ENCODE data around the gene LCE5A. TPM values are rescaled to one million over a fixed set of nuclear protein-coding genes. Genes with fewer than 3 reads are reported as not detected.

The LCE5A gene
- total RNA-seq, 1 experiment from 2014 or later: not detected

DNA sequence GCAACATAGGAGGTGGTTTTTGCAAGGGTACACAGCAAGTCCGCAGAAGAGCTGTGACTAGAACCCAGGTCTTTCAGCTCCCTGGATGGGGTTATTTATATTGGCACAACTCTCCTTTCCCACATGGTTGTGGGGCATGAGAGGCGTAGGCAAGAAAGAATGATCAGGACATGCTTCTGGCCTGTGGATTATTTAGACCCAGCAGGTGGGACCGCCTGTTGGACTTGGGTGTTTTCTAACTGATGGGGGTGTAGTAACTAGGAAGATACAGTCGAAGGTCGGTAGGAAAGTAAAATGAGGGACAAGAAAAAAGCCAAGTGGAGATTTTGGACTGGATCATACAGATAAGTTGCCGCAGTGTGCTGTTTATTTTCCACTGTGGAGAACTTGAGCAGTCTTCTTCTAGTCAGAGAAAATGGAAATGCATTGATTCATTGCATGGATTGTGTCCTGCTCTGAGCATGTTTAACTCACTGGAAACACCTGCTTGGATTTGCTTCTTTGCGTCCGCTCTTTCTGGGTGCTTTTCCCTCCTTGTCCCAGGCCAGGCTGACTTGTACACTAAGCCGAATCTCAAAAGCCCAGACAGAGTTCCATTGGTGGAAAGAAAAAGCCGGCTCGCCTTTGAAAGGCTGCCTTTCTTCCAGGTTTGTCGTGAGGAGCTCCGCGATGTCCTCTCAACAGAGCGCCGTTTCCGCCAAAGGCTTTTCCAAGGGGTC, 4.3 kb downstream of the LCE5A start:
- Histone ChIP-seq H3K4me3 (ENCODE audit: low read length) (no peak overlapping the region), H3F3A (ENCODE audit: low read length, unreplicated experiment) (no peaks in the 10 kb centered on the region), H4K20me1 (ENCODE audit: low read length) (no peaks in the 10 kb centered on the region), H2AFZ (ENCODE audit: low read length) (no peak overlapping the region), H3K36me3 (ENCODE audit: low read depth, low read length) (no peaks in the 10 kb centered on the region), H3K9me3 (ENCODE audit: low read length) (no peaks in the 10 kb centered on the region), H3K27ac (ENCODE audit: low read length) (no peak overlapping the region), H3K27me3 (ENCODE audit: low read length) (peaks cover 61% of the 10 kb centered on the region), H3K9ac (ENCODE audit: low read length) (no peak overlapping the region), H3K79me2 (ENCODE audit: low read length) (no peaks in the 10 kb centered on the region), H3K4me1 (ENCODE audit: insufficient read depth, low read length) (peaks cover 11% of the 10 kb centered on the region; the same call in 1 of the 2 replicates), H3K9me2 (replicated peaks; ENCODE audit: low read length) (no peaks in the 10 kb centered on the region), H3K4me2 (ENCODE audit: low read length) (no peak overlapping the region)
- no peak for TF ChIP-seq EZH2 (IDR thresholded peaks at IDR 0.05; ENCODE audit: low read length, unreplicated experiment)
- TF ChIP-seq, protein P1, sequence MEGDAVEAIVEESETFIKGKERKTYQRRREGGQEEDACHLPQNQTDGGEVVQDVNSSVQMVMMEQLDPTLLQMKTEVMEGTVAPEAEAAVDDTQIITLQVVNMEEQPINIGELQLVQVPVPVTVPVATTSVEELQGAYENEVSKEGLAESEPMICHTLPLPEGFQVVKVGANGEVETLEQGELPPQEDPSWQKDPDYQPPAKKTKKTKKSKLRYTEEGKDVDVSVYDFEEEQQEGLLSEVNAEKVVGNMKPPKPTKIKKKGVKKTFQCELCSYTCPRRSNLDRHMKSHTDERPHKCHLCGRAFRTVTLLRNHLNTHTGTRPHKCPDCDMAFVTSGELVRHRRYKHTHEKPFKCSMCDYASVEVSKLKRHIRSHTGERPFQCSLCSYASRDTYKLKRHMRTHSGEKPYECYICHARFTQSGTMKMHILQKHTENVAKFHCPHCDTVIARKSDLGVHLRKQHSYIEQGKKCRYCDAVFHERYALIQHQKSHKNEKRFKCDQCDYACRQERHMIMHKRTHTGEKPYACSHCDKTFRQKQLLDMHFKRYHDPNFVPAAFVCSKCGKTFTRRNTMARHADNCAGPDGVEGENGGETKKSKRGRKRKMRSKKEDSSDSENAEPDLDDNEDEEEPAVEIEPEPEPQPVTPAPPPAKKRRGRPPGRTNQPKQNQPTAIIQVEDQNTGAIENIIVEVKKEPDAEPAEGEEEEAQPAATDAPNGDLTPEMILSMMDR (conservative IDR thresholded peaks at IDR 0.05; ENCODE audit: low read depth, low read length): no peak
- TF ChIP-seq EZH2phosphoT487 (IDR thresholded peaks at IDR 0.05; ENCODE audit: borderline replicate concordance, low read length): no peak
- no peak for ATAC-seq
- ChIA-PET POLR2A (ENCODE audit: unreplicated experiment) (no interaction called here), CTCF (no interaction called here)
- no TSS peak for BruUV-seq (replicated peaks)
- intact Hi-C loops (cut with micrococcal nuclease): no loop called here
- no peak for DNase-seq

- H3K9ac ChIP-seq (ENCODE audit: low read length): no peak overlapping the region
- no peaks in the 10 kb centered on the region for H3F3A ChIP-seq (ENCODE audit: low read length, unreplicated experiment)
- ATAC-seq: no peak
- peaks cover 57% of the 10 kb centered on the region for H3K27me3 ChIP-seq (ENCODE audit: low read length)
- TF ChIP-seq EZH2 (IDR thresholded peaks at IDR 0.05; ENCODE audit: low read length, unreplicated experiment) (no peak), EZH2phosphoT487 (IDR thresholded peaks at IDR 0.05; ENCODE audit: borderline replicate concordance, low read length) (no peak)
- TF ChIP-seq, protein P1 (conservative IDR thresholded peaks at IDR 0.05; ENCODE audit: low read depth, low read length): no peak
- CTCF ChIA-PET: no interaction called here
- no peaks in the 10 kb centered on the region for H3K9me2 ChIP-seq (replicated peaks; ENCODE audit: low read length)
- DNase-seq: no peak
- H3K4me2 ChIP-seq (ENCODE audit: low read length): no peak overlapping the region
- no peaks in the 10 kb centered on the region for H3K9me3 ChIP-seq (ENCODE audit: low read length)
- no peaks in the 10 kb centered on the region for H4K20me1 ChIP-seq (ENCODE audit: low read length)
- no TSS peak for BruUV-seq (replicated peaks)
- POLR2A ChIA-PET (ENCODE audit: unreplicated experiment): no interaction called here
- H3K27ac ChIP-seq (ENCODE audit: low read length): no peak overlapping the region
- intact Hi-C loops (cut with micrococcal nuclease): no loop called here
- H3K36me3 ChIP-seq (ENCODE audit: low read depth, low read length): no peaks in the 10 kb centered on the region
- H3K4me3 ChIP-seq (ENCODE audit: low read length): no peak overlapping the region
- H2AFZ ChIP-seq (ENCODE audit: low read length): no peak overlapping the region
- H3K79me2 ChIP-seq (ENCODE audit: low read length): no peaks in the 10 kb centered on the region
- peaks cover 11% of the 10 kb centered on the region; the same call in 1 of the 2 replicates for H3K4me1 ChIP-seq (ENCODE audit: insufficient read depth, low read length)
Observed at GRCh38 chr1:152515434-152515783, 4.8 kb downstream of the LCE5A start.

- ChIA-PET CTCF (no interaction called here), POLR2A (ENCODE audit: unreplicated experiment) (no interaction called here)
- no peaks in the 10 kb centered on the region for H3K36me3 ChIP-seq (ENCODE audit: low read depth, low read length)
- ATAC-seq: no peak
- no peaks in the 10 kb centered on the region for H3K9me2 ChIP-seq (replicated peaks; ENCODE audit: low read length)
- no peak overlapping the region for H2AFZ ChIP-seq (ENCODE audit: low read length)
- H3K9ac ChIP-seq (ENCODE audit: low read length): no peak overlapping the region
- H3F3A ChIP-seq (ENCODE audit: low read length, unreplicated experiment): no peaks in the 10 kb centered on the region
- H3K4me3 ChIP-seq (ENCODE audit: low read length): no peak overlapping the region
- intact Hi-C loops (cut with micrococcal nuclease): no loop called here
- DNase-seq: no peak
- BruUV-seq (replicated peaks): no TSS peak
- H3K27ac ChIP-seq (ENCODE audit: low read length): no peak overlapping the region
- H3K79me2 ChIP-seq (ENCODE audit: low read length): no peaks in the 10 kb centered on the region
- no peaks in the 10 kb centered on the region for H4K20me1 ChIP-seq (ENCODE audit: low read length)
- no peaks in the 10 kb centered on the region for H3K9me3 ChIP-seq (ENCODE audit: low read length)
- H3K27me3 ChIP-seq (ENCODE audit: low read length): peaks cover 57% of the 10 kb centered on the region
- TF ChIP-seq EZH2phosphoT487 (IDR thresholded peaks at IDR 0.05; ENCODE audit: borderline replicate concordance, low read length) (no peak), EZH2 (IDR thresholded peaks at IDR 0.05; ENCODE audit: low read length, unreplicated experiment) (no peak)
- TF ChIP-seq, protein P1 (conservative IDR thresholded peaks at IDR 0.05; ENCODE audit: low read depth, low read length): no peak
- H3K4me1 ChIP-seq (ENCODE audit: insufficient read depth, low read length): peaks cover 11% of the 10 kb centered on the region; the same call in 1 of the 2 replicates
- H3K4me2 ChIP-seq (ENCODE audit: low read length): no peak overlapping the region
Observed at GRCh38 chr1:152516082-152516481, 5.5 kb downstream of the LCE5A start.

Measured in PC-3 (cell line).